ENCODE data around the gene SPINT2. TPM values are rescaled to one million over a fixed set of nuclear protein-coding genes. Genes with fewer than 3 reads are reported as not detected.
"Not testable (repeated sequence)": the region's sequence is repeated elsewhere in the genome, so short reads cannot be mapped to it uniquely, and the experiment has no call there.

SPINT2 gene
- total RNA-seq, 1 donor from 2014 or later, result 171 TPM

DNA sequence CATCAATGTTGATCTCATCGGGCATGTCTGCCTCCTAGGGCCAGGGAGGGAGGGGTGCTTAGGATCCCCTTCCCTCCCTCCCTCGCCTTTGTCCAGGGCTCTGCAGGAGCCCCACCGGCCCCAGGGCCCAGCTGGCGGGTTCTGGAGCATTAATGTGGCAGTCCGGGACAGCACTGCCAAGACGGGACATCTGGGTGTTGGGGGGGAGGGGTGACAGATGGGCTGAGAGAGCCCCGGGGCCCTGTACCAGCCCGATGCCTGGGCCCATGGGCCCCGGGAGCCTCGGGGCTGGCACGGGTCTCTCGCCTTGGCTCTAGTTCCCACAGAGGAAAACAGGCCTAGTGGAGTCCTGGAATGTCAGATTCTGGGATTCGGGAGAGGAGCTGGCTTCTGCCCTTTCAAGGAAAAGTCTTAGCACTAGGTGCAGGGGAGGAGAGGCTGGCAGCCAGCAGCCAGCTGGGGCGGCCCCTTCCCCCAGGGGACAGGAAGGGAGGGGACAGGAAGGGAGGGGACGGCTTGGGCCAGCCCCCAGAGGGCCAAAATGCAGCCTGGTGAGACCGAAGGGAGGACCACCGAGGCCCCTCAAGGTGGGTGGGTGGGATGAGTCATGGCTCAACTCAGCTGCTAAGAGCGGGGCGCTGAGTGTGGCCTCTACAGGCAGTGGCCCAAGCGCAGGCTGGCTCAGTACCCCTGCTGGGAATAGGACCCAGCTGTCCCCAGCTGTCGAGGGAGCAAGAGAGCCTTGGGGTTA, 11.3 kb upstream of the SPINT2 start:
- H3K36me3 ChIP-seq (ENCODE audit: insufficient read depth, low read length), result no peaks in the 10 kb centered on the region
- Mint-ChIP-seq H3K4me3 (ENCODE audit: unreplicated experiment) (no peak overlapping the region), H3K27me3 (ENCODE audit: low read depth, unreplicated experiment) (peaks cover 2% of the 10 kb centered on the region), H3K4me1 (ENCODE audit: low read depth, unreplicated experiment) (peaks cover 20% of the 10 kb centered on the region), H3K9me3 (ENCODE audit: unreplicated experiment) (no peaks in the 10 kb centered on the region), H3K27ac (ENCODE audit: unreplicated experiment) (peak overlapping the region; percentile 83), H3K36me3 (ENCODE audit: low read depth, unreplicated experiment) (peaks cover 2% of the 10 kb centered on the region)
- H2AFZ ChIP-seq (ENCODE audit: low read depth, low read length), result peak overlapping the region; percentile 42
- no peaks in the 10 kb centered on the region for H3K27me3 ChIP-seq (ENCODE audit: insufficient read depth, low read length)
- H3K9ac ChIP-seq (ENCODE audit: low read length), result no peak overlapping the region
- no peaks in the 10 kb centered on the region for H4K20me1 ChIP-seq (ENCODE audit: insufficient read depth, low read length)
- H3K9me3 ChIP-seq (ENCODE audit: insufficient read depth, low read depth, low read length), result no peaks in the 10 kb centered on the region
- H3K4me2 ChIP-seq (ENCODE audit: low read length), result peak overlapping the region; percentile 19
- no peaks in the 10 kb centered on the region for H3K79me2 ChIP-seq (ENCODE audit: insufficient read depth, low read length)
- FAIRE-seq, result no peak
- H3K27ac ChIP-seq (ENCODE audit: low read depth, low read length), result no peak overlapping the region
- TF ChIP-seq EZH2 (IDR thresholded peaks at IDR 0.05; ENCODE audit: insufficient read depth, low read length), result no peak
- TF ChIP-seq, protein P1, sequence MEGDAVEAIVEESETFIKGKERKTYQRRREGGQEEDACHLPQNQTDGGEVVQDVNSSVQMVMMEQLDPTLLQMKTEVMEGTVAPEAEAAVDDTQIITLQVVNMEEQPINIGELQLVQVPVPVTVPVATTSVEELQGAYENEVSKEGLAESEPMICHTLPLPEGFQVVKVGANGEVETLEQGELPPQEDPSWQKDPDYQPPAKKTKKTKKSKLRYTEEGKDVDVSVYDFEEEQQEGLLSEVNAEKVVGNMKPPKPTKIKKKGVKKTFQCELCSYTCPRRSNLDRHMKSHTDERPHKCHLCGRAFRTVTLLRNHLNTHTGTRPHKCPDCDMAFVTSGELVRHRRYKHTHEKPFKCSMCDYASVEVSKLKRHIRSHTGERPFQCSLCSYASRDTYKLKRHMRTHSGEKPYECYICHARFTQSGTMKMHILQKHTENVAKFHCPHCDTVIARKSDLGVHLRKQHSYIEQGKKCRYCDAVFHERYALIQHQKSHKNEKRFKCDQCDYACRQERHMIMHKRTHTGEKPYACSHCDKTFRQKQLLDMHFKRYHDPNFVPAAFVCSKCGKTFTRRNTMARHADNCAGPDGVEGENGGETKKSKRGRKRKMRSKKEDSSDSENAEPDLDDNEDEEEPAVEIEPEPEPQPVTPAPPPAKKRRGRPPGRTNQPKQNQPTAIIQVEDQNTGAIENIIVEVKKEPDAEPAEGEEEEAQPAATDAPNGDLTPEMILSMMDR (IDR thresholded peaks at IDR 0.05; ENCODE audit: insufficient read depth, low read depth, low read length), result no peak
- peaks cover 15% of the 10 kb centered on the region for H3K4me1 ChIP-seq (ENCODE audit: insufficient read depth, low read length)
- no peak overlapping the region for H3K4me3 ChIP-seq (ENCODE audit: insufficient read depth, low read depth, low read length)
- DNase-seq (ENCODE audit: low read depth), result no peak

DNA sequence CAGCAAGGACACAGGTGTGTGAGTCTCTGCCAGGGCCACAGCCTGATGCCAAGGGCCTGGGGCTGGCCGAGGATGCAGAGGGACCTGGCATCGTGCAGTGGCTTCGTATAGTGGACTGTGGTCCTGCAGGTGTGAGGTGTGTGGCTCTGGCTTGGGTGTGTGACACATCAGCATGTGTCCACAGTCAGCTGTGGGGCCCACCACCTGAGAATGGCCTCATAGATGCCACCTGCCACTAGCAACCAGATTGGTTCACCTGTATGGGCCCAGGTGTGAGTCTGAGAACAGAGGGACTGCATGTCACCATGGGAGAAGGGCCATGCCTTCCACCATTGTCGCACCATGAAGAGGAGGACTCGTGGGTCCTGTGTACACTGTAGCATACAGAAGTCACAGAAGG, 10.6 kb upstream of the SPINT2 start:
- Mint-ChIP-seq H3K4me3 (ENCODE audit: unreplicated experiment) (no peak overlapping the region), H3K9me3 (ENCODE audit: unreplicated experiment) (no peaks in the 10 kb centered on the region), H3K27me3 (ENCODE audit: low read depth, unreplicated experiment) (peaks cover 2% of the 10 kb centered on the region), H3K27ac (ENCODE audit: unreplicated experiment) (no peak overlapping the region), H3K36me3 (ENCODE audit: low read depth, unreplicated experiment) (peaks cover 2% of the 10 kb centered on the region), H3K4me1 (ENCODE audit: low read depth, unreplicated experiment) (peaks cover 20% of the 10 kb centered on the region)
- H3K9me3 ChIP-seq (ENCODE audit: insufficient read depth, low read depth, low read length), result no peaks in the 10 kb centered on the region
- no peak overlapping the region for H3K9ac ChIP-seq (ENCODE audit: low read length)
- TF ChIP-seq, protein P1 (IDR thresholded peaks at IDR 0.05; ENCODE audit: insufficient read depth, low read depth, low read length), result no peak
- no peak overlapping the region for H3K27ac ChIP-seq (ENCODE audit: low read depth, low read length)
- H3K4me3 ChIP-seq (ENCODE audit: insufficient read depth, low read depth, low read length), result no peak overlapping the region
- H2AFZ ChIP-seq (ENCODE audit: low read depth, low read length), result no peak overlapping the region
- H3K4me1 ChIP-seq (ENCODE audit: insufficient read depth, low read length), result peaks cover 15% of the 10 kb centered on the region
- FAIRE-seq (no peak), DNase-seq (ENCODE audit: low read depth) (no peak)
- H3K27me3 ChIP-seq (ENCODE audit: insufficient read depth, low read length), result no peaks in the 10 kb centered on the region
- no peak overlapping the region for H3K4me2 ChIP-seq (ENCODE audit: low read length)
- H3K79me2 ChIP-seq (ENCODE audit: insufficient read depth, low read length), result no peaks in the 10 kb centered on the region
- no peaks in the 10 kb centered on the region for H3K36me3 ChIP-seq (ENCODE audit: insufficient read depth, low read length)
- H4K20me1 ChIP-seq (ENCODE audit: insufficient read depth, low read length), result no peaks in the 10 kb centered on the region

DNA sequence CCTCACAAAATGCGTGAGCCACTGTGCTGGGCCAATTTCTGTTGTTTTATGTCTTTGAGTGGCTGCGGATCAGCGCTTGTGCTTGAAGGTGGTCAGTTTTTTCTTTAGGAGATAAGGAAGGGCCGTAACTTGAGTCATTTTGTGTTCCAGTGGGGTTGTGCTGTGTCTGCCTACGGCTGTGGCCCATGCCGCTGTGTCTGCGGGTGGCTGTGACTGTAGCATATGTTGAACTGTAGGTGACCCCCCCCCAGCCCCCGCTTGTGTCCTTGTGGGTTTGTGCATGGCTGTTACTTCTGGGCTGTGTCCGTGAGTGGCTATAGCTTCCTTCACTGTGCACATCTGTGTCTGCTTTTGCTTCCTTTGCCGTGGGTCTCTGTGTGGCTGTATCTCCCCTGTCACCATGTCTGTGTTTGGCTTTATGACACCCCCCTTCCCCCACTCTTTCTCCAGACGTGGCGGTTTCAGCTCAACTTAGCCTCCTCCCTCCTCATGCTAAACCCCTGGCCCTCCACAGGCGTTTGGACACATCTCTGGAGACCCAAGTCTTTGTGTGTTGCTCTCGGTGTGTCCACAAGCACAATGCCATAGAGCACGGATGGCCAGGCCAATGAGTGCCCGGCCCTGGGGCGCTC, 8.9 kb upstream of the SPINT2 start:
- Histone ChIP-seq H2AFZ (ENCODE audit: low read depth, low read length) (peak overlapping the region; percentile 69), H3K9me3 (ENCODE audit: insufficient read depth, low read depth, low read length) (no peaks in the 10 kb centered on the region), H3K4me1 (ENCODE audit: insufficient read depth, low read length) (peaks cover 15% of the 10 kb centered on the region), H3K79me2 (ENCODE audit: insufficient read depth, low read length) (no peaks in the 10 kb centered on the region), H3K27me3 (ENCODE audit: insufficient read depth, low read length) (no peaks in the 10 kb centered on the region), H3K4me3 (ENCODE audit: insufficient read depth, low read depth, low read length) (peak overlapping the region; percentile 40), H3K36me3 (ENCODE audit: insufficient read depth, low read length) (no peaks in the 10 kb centered on the region), H4K20me1 (ENCODE audit: insufficient read depth, low read length) (no peaks in the 10 kb centered on the region), H3K27ac (ENCODE audit: low read depth, low read length) (no peak overlapping the region), H3K4me2 (ENCODE audit: low read length) (peak overlapping the region; percentile 79), H3K9ac (ENCODE audit: low read length) (peak overlapping the region; percentile 9)
- FAIRE-seq (no peak), DNase-seq (ENCODE audit: low read depth) (no peak)
- TF ChIP-seq EZH2 (IDR thresholded peaks at IDR 0.05; ENCODE audit: insufficient read depth, low read length), result no peak
- TF ChIP-seq, protein P1 (IDR thresholded peaks at IDR 0.05; ENCODE audit: insufficient read depth, low read depth, low read length), result no peak
- peaks cover 20% of the 10 kb centered on the region for H3K4me1 Mint-ChIP-seq (ENCODE audit: low read depth, unreplicated experiment)
- H3K36me3 Mint-ChIP-seq (ENCODE audit: low read depth, unreplicated experiment), result peaks cover under 1% of the 10 kb centered on the region
- peak overlapping the region; percentile 20 for H3K27ac Mint-ChIP-seq (ENCODE audit: unreplicated experiment)
- peak overlapping the region; percentile 75 for H3K4me3 Mint-ChIP-seq (ENCODE audit: unreplicated experiment)
- peaks cover 2% of the 10 kb centered on the region for H3K27me3 Mint-ChIP-seq (ENCODE audit: low read depth, unreplicated experiment)
- H3K9me3 Mint-ChIP-seq (ENCODE audit: unreplicated experiment), result no peaks in the 10 kb centered on the region

DNA sequence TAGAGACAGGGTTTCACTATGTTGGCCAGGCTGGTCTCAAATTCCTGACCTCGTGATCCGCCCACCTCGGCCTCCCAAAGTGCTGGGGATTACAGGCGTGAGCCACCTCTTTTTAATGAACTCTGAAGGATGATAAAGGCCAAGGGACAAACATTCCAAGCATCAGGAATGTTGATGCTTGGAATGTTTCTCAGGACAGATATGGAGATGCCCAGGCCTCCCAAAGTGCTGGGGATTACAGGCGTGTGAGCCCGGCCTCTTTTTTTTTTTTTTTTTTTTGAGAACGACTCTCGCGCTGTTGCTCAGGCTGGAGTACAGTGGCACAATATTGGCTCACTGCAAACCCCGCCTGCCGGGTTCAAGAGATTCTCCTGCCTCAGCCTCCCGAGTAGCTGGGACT, 2.4 kb upstream of the SPINT2 start:
- H3K4me1 ChIP-seq (ENCODE audit: insufficient read depth, low read length), result peaks cover 15% of the 10 kb centered on the region
- not testable (repeated sequence) for H3K9me3 Mint-ChIP-seq (ENCODE audit: unreplicated experiment); FAIRE-seq; H3K27me3 ChIP-seq (ENCODE audit: insufficient read depth, low read length); H3K36me3 Mint-ChIP-seq (ENCODE audit: low read depth, unreplicated experiment); H3K27me3 Mint-ChIP-seq (ENCODE audit: low read depth, unreplicated experiment); H3K9ac ChIP-seq (ENCODE audit: low read length); H3K27ac Mint-ChIP-seq (ENCODE audit: unreplicated experiment); H3K36me3 ChIP-seq (ENCODE audit: insufficient read depth, low read length); H4K20me1 ChIP-seq (ENCODE audit: insufficient read depth, low read length); H3K79me2 ChIP-seq (ENCODE audit: insufficient read depth, low read length); H3K4me2 ChIP-seq (ENCODE audit: low read length); H3K4me3 Mint-ChIP-seq (ENCODE audit: unreplicated experiment); DNase-seq (ENCODE audit: low read depth); H3K4me3 ChIP-seq (ENCODE audit: insufficient read depth, low read depth, low read length); H2AFZ ChIP-seq (ENCODE audit: low read depth, low read length); H3K9me3 ChIP-seq (ENCODE audit: insufficient read depth, low read depth, low read length); H3K27ac ChIP-seq (ENCODE audit: low read depth, low read length)
- H3K4me1 Mint-ChIP-seq (ENCODE audit: low read depth, unreplicated experiment), result peaks cover 24% of the 10 kb centered on the region
